GM23248 (cell line): Measurements from ENCODE around the gene EPM2A.

Source experiments
- EZH2 ChIP-seq: fragments of 200-600 bp; sonication (generic); IDR thresholded peaks from 2 replicates; pipeline ENCODE4 v1.6.1; 2018; ENCODE audit warnings: antibody characterized with exemption, mild to moderate bottlenecking; ENCODE audit not compliant: insufficient read depth, poor library complexity, severe bottlenecking
- EZH2phosphoT487 ChIP-seq: fragments of 200-600 bp; sonication (generic); IDR thresholded peaks from 2 replicates; pipeline ENCODE4 v1.6.1; 2018; ENCODE audit warnings: antibody characterized with exemption, moderate library complexity, mild to moderate bottlenecking, low read depth; ENCODE audit not compliant: insufficient read depth

- TF ChIP-seq EZH2 (no peak), EZH2phosphoT487 (no peak)
These were observed 61.8 kb downstream of the EPM2A start for GRCh38 chr6:145673504-145673903.
